Aorta (tissue), 5 donors: Measurements from ENCODE around the gene LIX1L. TPM values are rescaled to one million over a fixed set of nuclear protein-coding genes. Genes with fewer than 3 reads are reported as not detected.

Source experiments
- ATAC-seq: fragments of 200-7000 bp; cut with Tn5 transposase; one replicate; pipeline ENCODE4 v1.9.1; 2022; ENCODE audit warnings: moderate library complexity; ENCODE audit not compliant: low FRiP score
- DNase-seq, 2 donors: peaks; one replicate each; pipeline ENCODE4 v3.0.0-alpha.2; 2020
- H3K27ac ChIP-seq, 2 donors: one replicate each; pipeline ENCODE4 v1.5.1; 2013; ENCODE audit warnings: low read length in 2 of 2, mild to moderate bottlenecking in 2 of 2, moderate library complexity in 2 of 2, control low read depth in 1 of 2, inconsistent platforms in 1 of 2, low read depth in 1 of 2
- H3K27me3 ChIP-seq, 2 donors: one replicate each; pipeline ENCODE4 v1.6.1; 2013; ENCODE audit warnings: control low read depth in 1 of 2, low read length in 1 of 2, mild to moderate bottlenecking in 1 of 2, moderate library complexity in 1 of 2; ENCODE audit not compliant: insufficient read depth in 2 of 2, control insufficient read depth in 1 of 2
- H3K36me3 ChIP-seq, 2 donors: one replicate each; pipeline ENCODE4 v1.6.1; 2013; ENCODE audit warnings: control low read depth in 1 of 2, low read length in 1 of 2, mild to moderate bottlenecking in 1 of 2; ENCODE audit not compliant: insufficient read depth in 2 of 2, control insufficient read depth in 1 of 2
- H3K4me1 ChIP-seq, 2 donors: one replicate each; pipeline ENCODE4 v1.6.1; 2013; ENCODE audit warnings: low read length in 2 of 2, control low read depth in 1 of 2, mild to moderate bottlenecking in 1 of 2, moderate library complexity in 1 of 2; ENCODE audit not compliant: insufficient read depth in 2 of 2, control insufficient read depth in 1 of 2
- H3K4me3 ChIP-seq, 2 donors: one replicate each; pipeline ENCODE4 v1.5.1; 2013; ENCODE audit warnings: low read length in 2 of 2, control low read depth in 1 of 2, mild to moderate bottlenecking in 1 of 2
- H3K9me3 ChIP-seq: one replicate; pipeline ENCODE4 v1.6.1; 2013; ENCODE audit warnings: mild to moderate bottlenecking, low read length; ENCODE audit not compliant: control insufficient read depth
- WGBS, 2 donors: extraction: QIAGEN DNeasy Blood & Tissue Kit; methylation state at CpG; one replicate each; pipeline ENCODE4 v1.1.7; 2013; 5-methylcytosine and 5-hydroxymethylcytosine counted together
- intact Hi-C, 2 donors: fragments of 100-400 bp; cut with DNase I; formaldehyde crosslinking; loops; one replicate each; pipeline versions ENCODE4 v1.14.2 to v1.15.0; 2022
- polyA plus RNA-seq, 2 donors: library from polyadenylated mRNA; stranded (reverse); fragments of 200-250 nt; gene quantifications; one replicate each; pipeline ENCODE4 v1.2.3, GENCODE V29; 2013
- total RNA-seq, 2 donors: library from RNA; stranded (reverse); fragmentation: NEBNext Ultra II Directional; extraction: Animal tissue kit (Norgen Biotek cat#: 25700); gene quantifications; one replicate each; pipeline ENCODE4 v1.2.1, GENCODE V29; 2021
- donor health status: healthy with polysubstance abuse.
- donor health status: Bipolar disorder and iron deficiency.
- donor health status: DM: no; HTN: no; CAD: no.
- donor health status: DM: no; HTN: no; CAD: no.
- donor health status: DM: yes; HTN: yes; CAD: no.

The LIX1L gene
- total and polyA plus RNA-seq, 4 donors, result 18.0 to 60.0 (median 41.3) TPM

- H3K36me3 ChIP-seq, result peaks cover 0 to 2% of the 10 kb centered on the region in 2 donors
- H3K27me3 ChIP-seq, result no peaks in the 10 kb centered on the region
- WGBS, 2 donors, result 79 to 83% methylated on average over 7 of the region's 7 CpGs
- intact Hi-C loops, result no loop called here
- no peaks in the 10 kb centered on the region for H3K9me3 ChIP-seq
- DNase-seq (no peak), ATAC-seq (no peak)
- H3K4me3 ChIP-seq, result no peak overlapping the region
- peaks cover 1 to 7% of the 10 kb centered on the region in 2 donors for H3K4me1 ChIP-seq
- no peak overlapping the region for H3K27ac ChIP-seq
These were observed 16.9 kb upstream of the LIX1L start for GRCh38 chr1:145974721-145975120.

- H3K4me1 ChIP-seq, result no peaks in the 10 kb centered on the region
- intact Hi-C loops, result no loop called here
- H3K36me3 ChIP-seq, result peaks cover 0 to 2% of the 10 kb centered on the region in 2 donors
- WGBS, 2 donors, result 64 to 79% methylated on average over 7 of the region's 7 CpGs
- H3K27ac ChIP-seq, result no peak overlapping the region
- DNase-seq (no peak), ATAC-seq (no peak)
- H3K4me3 ChIP-seq, result no peak overlapping the region
- no peaks in the 10 kb centered on the region for H3K9me3 ChIP-seq
- no peaks in the 10 kb centered on the region for H3K27me3 ChIP-seq
These were observed 14.8 kb upstream of the LIX1L start for GRCh38 chr1:145972580-145972979.

GRCh38 chr1:145967288-145967687 lies 9.5 kb upstream of the LIX1L start:
- DNase-seq (no peak), ATAC-seq (no peak)
- Histone ChIP-seq H3K9me3 (no peaks in the 10 kb centered on the region), H3K4me1 (no peaks in the 10 kb centered on the region), H3K4me3 (no peak overlapping the region), H3K27ac (no peak overlapping the region), H3K27me3 (no peaks in the 10 kb centered on the region), H3K36me3 (no peaks in the 10 kb centered on the region)
- WGBS, 2 donors, result 96% methylated on average over 2 of the region's 2 CpGs
- intact Hi-C loops, result no loop called here

GRCh38 chr1:145965119-145965744 lies 7.4 kb upstream of the LIX1L start:
- no peaks in the 10 kb centered on the region for H3K9me3 ChIP-seq
- intact Hi-C loops, result no loop called here
- ATAC-seq (no peak), DNase-seq (no peak)
- no peak overlapping the region for H3K27ac ChIP-seq
- H3K27me3 ChIP-seq, result no peaks in the 10 kb centered on the region
- H3K36me3 ChIP-seq, result no peaks in the 10 kb centered on the region
- no peaks in the 10 kb centered on the region for H3K4me1 ChIP-seq
- peak overlapping the region; percentile 57 to 91 for H3K4me3 ChIP-seq
- WGBS, 2 donors, result 1 to 3% methylated on average over 5 of the region's 5 CpGs

- intact Hi-C loops, result no loop called here
- H3K27me3 ChIP-seq, result no peaks in the 10 kb centered on the region
- H3K27ac ChIP-seq, result peak within 1 kb of the TSS; percentile 81 to 95
- DNase-seq (peak; percentile 97), ATAC-seq (peak; percentile 92)
- H3K36me3 ChIP-seq, result no peaks in the 10 kb centered on the region
- peak within 1 kb of the TSS; percentile 57 to 91 for H3K4me3 ChIP-seq
- H3K4me1 ChIP-seq, result no peaks in the 10 kb centered on the region
- WGBS, 2 donors, result 1% methylated on average over 37 of the region's 37 CpGs
- no peaks in the 10 kb centered on the region for H3K9me3 ChIP-seq
These were observed 6.7 kb upstream of the LIX1L start, which contains the start of the genes ANKRD34A and POLR3GL for GRCh38 chr1:145964328-145965118. ANKRD34A (minus strand) TSS chr1:145964575; CDS start chr1:145961759, 2,816 bp downstream. POLR3GL (plus strand) TSS chr1:145964690; CDS start chr1:145974866, 10,176 bp downstream.

GRCh38 chr1:145963265-145964019 lies 5.6 kb upstream of the LIX1L start:
- intact Hi-C loops, result loop anchor here in 1 of 2 donors (2.0 kb wide), 1 partner anchor 37 kb away; the partner anchor contains the start of gene RBM8A
- Histone ChIP-seq H3K4me3 (peak overlapping the region in 1 of 2 donors; percentile 37), H3K36me3 (no peaks in the 10 kb centered on the region), H3K27ac (peak overlapping the region; percentile 81 to 95), H3K4me1 (no peaks in the 10 kb centered on the region), H3K9me3 (no peaks in the 10 kb centered on the region), H3K27me3 (no peaks in the 10 kb centered on the region)
- WGBS, 2 donors, result 8 to 12% methylated on average over 5 of the region's 5 CpGs
- DNase-seq, result no peak
- no peak for ATAC-seq

- DNase-seq (peak; percentile 57 to 86), ATAC-seq (no peak)
- 1% methylated on average over 23 to 34 of the region's 36 CpGs for WGBS, 2 donors
- intact Hi-C loops, result loop anchor here in 1 of 2 donors (2.0 kb wide), 1 partner anchor 36 kb away; the partner anchor contains the start of gene RBM8A
- H3K9me3 ChIP-seq, result no peaks in the 10 kb centered on the region
- peak overlapping the region; percentile 17 to 43 for H3K27ac ChIP-seq
- no peaks in the 10 kb centered on the region for H3K36me3 ChIP-seq
- no peaks in the 10 kb centered on the region for H3K4me1 ChIP-seq
- H3K27me3 ChIP-seq, result no peaks in the 10 kb centered on the region
- H3K4me3 ChIP-seq, result peak overlapping the region; percentile 31 to 88
These were observed 4.6 kb upstream of the LIX1L start for GRCh38 chr1:145962157-145963102.
